SKM-1 treated with dmso at 0.1 percent for 144 hours (cell line): Measurements from ENCODE around the gene DET1.
A peak's percentile ranks its signal among the peaks of the same experiment; 100 is the strongest.
"Not testable (repeated sequence)": the region's sequence is repeated elsewhere in the genome, so short reads cannot be mapped to it uniquely, and the experiment has no call there.

Source experiments
- DNase-seq: peaks from one replicate; lab custom pipeline; 2025; ENCODE audit not compliant: unreplicated experiment; lab: John Stamatoyannopoulos, UW

DET1 gene

GRCh38 chr15:88546248-88547129 lies at the start of gene DET1:
DET1 (minus strand) TSS chr15:88546681; CDS start chr15:88531705, 14,976 bp downstream.
- peak; percentile 95 for DNase-seq

GRCh38 chr15:88591384-88591783 lies 44.9 kb upstream of the DET1 start:
- DNase-seq, result no peak

- no peak for DNase-seq
Measured at GRCh38 chr15:88590759-88591158, 44.3 kb upstream of the DET1 start.

- DNase-seq, result no peak
Measured at GRCh38 chr15:88586401-88587162, 40.1 kb upstream of the DET1 start.

- DNase-seq, result no peak
Measured at GRCh38 chr15:88580532-88580931, 34.1 kb upstream of the DET1 start.

DNA sequence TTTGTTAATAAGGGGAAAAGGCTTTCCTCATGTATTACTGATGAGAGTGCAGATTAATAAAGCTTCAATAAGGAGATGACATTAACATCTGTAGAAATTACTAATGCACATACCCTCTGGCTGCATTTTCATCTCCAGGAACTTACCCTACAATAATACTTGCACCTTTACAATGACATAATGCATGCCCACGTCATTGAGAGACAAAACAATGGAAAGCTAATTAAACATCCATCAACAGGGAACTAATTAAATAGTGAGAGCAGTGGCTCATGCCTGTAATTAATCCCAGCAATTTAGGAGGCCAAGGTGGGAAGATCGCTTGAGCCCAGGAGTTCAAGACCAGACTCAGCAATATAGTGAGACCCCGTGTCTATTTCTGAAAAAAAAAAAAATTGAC lies 32.8 kb upstream of the DET1 start:
- DNase-seq, result no peak

DNA sequence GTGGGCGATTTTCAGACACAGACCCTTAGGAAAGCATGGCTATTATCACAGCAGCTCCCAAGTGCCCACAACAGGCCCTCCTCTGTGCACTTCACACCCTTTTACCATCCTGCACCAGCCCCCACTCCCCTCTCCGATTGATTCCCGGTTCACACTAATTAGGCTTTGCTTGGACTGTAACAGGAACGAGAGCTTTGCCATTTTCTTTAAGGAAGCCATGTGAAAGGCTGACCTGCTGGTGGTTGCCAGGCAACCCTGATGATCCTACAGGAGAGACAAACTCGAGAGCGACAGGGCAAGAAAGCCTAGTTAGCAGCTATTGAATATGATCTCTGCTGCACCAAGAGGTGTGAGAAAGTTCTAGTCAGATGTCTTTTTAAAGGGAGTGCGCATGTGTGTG lies 28.2 kb upstream of the DET1 start:
- DNase-seq, result no peak

- no peak for DNase-seq
Measured at GRCh38 chr15:88574077-88574476, 27.6 kb upstream of the DET1 start.

DNA sequence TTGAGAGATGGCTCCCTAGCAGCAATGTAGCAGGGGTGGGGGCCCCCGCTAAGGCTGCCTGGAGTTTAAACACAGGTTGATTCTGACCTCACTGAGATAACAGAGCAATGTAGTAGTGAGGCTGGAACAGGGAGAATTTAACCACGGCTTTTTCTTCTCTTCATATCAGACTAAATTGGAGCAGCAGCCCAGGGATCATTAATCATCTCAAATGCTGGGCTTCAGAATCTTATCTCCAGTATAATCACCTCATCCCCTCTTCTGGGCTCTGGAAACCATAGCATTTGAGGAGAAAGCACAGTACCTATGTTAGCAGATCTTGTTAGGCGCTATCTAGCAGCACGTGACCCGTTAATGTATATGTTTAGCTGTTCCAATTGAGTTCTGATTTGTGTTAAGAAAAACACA lies 25.4 kb upstream of the DET1 start:
- DNase-seq, result no peak

- DNase-seq, result no peak
Measured at GRCh38 chr15:88571153-88571851, 24.8 kb upstream of the DET1 start.

DNA sequence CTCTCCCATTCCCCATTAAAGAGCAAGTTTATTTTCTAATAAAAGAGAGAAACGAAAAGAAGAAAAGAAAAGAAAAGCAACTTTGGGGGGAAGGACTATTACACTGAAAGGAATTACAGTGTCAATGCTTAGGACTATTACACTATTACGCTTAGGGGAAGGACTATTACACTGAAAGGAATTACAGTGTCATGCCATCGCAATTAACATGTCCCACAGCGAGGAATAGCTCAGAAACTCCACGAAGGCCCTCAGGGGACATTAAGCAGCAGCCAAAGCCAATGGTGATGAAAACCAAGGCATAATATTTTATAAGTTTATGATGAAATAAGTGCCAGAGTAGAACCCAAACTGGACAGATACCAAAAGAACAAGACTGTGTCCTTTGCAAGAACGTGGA lies 22.1 kb upstream of the DET1 start:
- no peak for DNase-seq

GRCh38 chr15:88564741-88565140 lies 18.3 kb upstream of the DET1 start:
- DNase-seq, result no peak

- no peak for DNase-seq
Measured at GRCh38 chr15:88563638-88564037, 17.2 kb upstream of the DET1 start.

GRCh38 chr15:88559565-88559964 lies 13.1 kb upstream of the DET1 start:
- not testable (repeated sequence) for DNase-seq

DNA sequence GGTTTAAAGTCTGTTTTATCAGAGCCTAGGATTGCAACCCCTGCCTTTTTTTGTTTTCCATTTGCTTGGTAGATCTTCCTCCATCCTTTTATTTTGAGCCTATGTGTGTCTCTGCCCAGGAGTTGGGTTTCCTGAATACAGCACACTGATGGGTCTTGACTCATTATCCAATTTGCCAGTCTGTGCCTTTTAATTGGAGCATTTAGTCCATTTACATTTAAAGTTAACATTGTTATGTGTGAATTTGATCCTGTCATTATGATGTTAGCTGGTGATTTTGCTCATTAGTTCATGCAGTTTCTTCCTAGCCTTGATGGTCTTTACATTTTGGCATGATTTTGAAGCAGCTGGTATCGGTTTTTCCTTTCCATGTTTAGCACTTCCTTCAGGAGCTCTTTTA lies 11.5 kb upstream of the DET1 start:
- DNase-seq, result not testable (repeated sequence)

- not testable (repeated sequence) for DNase-seq
Measured at GRCh38 chr15:88548009-88548408, 1.5 kb upstream of the DET1 start.

GRCh38 chr15:88545578-88546247 lies 768 bp downstream of the DET1 start:
- DNase-seq, result not testable (repeated sequence)

DNA sequence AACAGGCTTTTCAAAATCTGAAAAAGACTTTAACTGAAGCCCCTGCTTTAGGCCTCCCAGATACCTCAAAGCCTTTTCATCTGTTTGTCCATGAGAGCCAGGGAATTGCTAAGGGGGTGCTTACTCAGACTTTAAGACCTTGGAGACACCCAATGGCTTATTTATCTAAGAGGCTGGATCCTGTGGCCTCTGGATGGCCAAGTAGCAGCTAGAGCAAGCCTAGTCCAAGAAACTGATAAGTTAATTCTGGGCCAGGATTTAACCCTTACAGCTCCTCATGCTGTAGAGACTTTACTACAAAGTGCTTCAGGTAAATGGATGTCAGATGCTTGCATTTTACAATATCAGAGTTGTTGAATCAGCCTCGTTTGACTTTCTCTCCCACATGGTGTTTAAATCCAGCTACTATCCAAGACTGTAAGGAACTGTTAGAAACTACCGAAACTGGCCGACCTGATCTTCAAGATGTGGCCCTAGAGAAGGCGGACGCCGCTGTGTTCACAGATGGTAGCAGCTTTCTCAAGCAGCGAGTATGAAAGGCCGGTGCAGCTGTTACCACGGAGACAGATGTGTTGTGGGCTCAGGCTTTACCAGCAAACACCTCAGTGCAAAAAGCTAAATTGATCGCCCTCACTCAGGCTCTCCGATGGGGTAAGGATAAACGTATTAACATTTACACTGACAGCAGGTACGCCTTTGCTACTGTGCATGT lies 3.3 kb downstream of the DET1 start:
- no peak for DNase-seq

GRCh38 chr15:88542342-88542733 lies 4.1 kb downstream of the DET1 start:
- no peak for DNase-seq

- DNase-seq, result no peak
Measured at GRCh38 chr15:88541709-88542341, 4.7 kb downstream of the DET1 start.
